ENCODE results near the gene MRPL58.

- TF ChIP-seq CTCF (IDR thresholded peaks at IDR 0.05; ENCODE audit: insufficient read depth, low read length, poor library complexity, severe bottlenecking) (no peak), EZH2phosphoT487 (conservative IDR thresholded peaks at IDR 0.05; ENCODE audit: low read length) (no peak)
Observed at GRCh38 chr17:74971069-74971841, 41.2 kb upstream of the MRPL58 start.

Data from SU-DHL-6 (cell line).